K562 (cell line): ENCODE data around the gene AMIGO3.

Experiments used
- CTCF ChIP-seq, 3 experiments: IDR thresholded peaks in 2 of 3; conservative IDR thresholded peaks in 1 of 3; 2 replicates each; pipeline ENCODE4 v1.5.1; 2011 to 2012; ENCODE audit warnings: low read length in 3 of 3, mild to moderate bottlenecking in 3 of 3, control low read depth in 2 of 3, improper control_type of control experiment in 1 of 3, inconsistent platforms in 1 of 3, low read depth in 1 of 3, mixed read lengths in 1 of 3, moderate library complexity in 1 of 3; ENCODE audit not compliant: insufficient read depth in 2 of 3
- EP300 ChIP-seq: IDR thresholded peaks from 2 replicates; pipeline ENCODE4 v1.6.1; 2012; ENCODE audit warnings: low read length, improper control_type of control experiment
- GABPB2 ChIP-seq: fragments of 250-450 bp; sonication (Bioruptor Pico); conservative IDR thresholded peaks from 2 replicates; pipeline ENCODE4 v1.5.1; 2021; ENCODE audit warnings: mild to moderate bottlenecking
- POLR2A ChIP-seq: fragments of 450-650 bp; conservative IDR thresholded peaks from 2 replicates; pipeline ENCODE4 v1.6.1; 2016
- YY1 ChIP-seq, 3 experiments: IDR thresholded peaks; 2 replicates each; pipeline ENCODE4 v1.6.1; 2011; ENCODE audit warnings: low read length in 2 of 3, mild to moderate bottlenecking in 2 of 3, moderate library complexity in 2 of 3, borderline replicate concordance in 1 of 3, control low read depth in 1 of 3, low read depth in 1 of 3; ENCODE audit not compliant: insufficient read depth in 3 of 3, insufficient replicate concordance in 2 of 3, control insufficient read depth in 1 of 3, insufficient read length in 1 of 3; ENCODE audit errors: extremely low read depth in 1 of 3
- ZHX1 ChIP-seq: fragments of 150-350 bp; conservative IDR thresholded peaks from 2 replicates; pipeline ENCODE4 v1.6.1; 2014; ENCODE audit warnings: low read length
- ZNF24 ChIP-seq: fragments of 450-650 bp; IDR thresholded peaks from 2 replicates; pipeline ENCODE4 v1.6.1; 2016

GRCh38 chr3:49673121-49673714, 46.3 kb downstream of the AMIGO3 start:
- TF ChIP-seq POLR2A (no peak), ZHX1 (no peak), CTCF (IDR thresholded peaks at IDR 0.05 in 2 of 3, conservative IDR thresholded peaks at IDR 0.05 in 1 of 3; ENCODE audit: insufficient read depth in 2 of 3, low read depth in 1 of 3, low read length in 3 of 3) (no peak), GABPB2 (CRISPR knock-in tag) (no peak), YY1 (IDR thresholded peaks at IDR 0.05; ENCODE audit: borderline replicate concordance in 1 of 3, control insufficient read depth in 1 of 3, extremely low read depth in 1 of 3, insufficient read depth in 3 of 3, insufficient read length in 1 of 3, insufficient replicate concordance in 2 of 3, low read depth in 1 of 3, low read length in 2 of 3) (no peak), ZNF24 (no peak), EP300 (no peak)
